Measurements from ENCODE around the gene ZDHHC14. TPM values are rescaled to one million over a fixed set of nuclear protein-coding genes. Genes with fewer than 3 reads are reported as not detected.

Gene ZDHHC14
- total and polyA plus RNA-seq, 9 donors: 4.9 to 16.4 (median 5.9) TPM

- Histone ChIP-seq H3K27ac (no peak overlapping the region), H3K9me3 (no peaks in the 10 kb centered on the region), H3K4me3 (no peak overlapping the region), H3K27me3 (no peaks in the 10 kb centered on the region), H3K36me3 (no peaks in the 10 kb centered on the region), H3K4me1 (ENCODE audit: insufficient read depth) (no peaks in the 10 kb centered on the region)
- DNase-seq: no peak
- intact Hi-C loops (cut with DNase I): no loop called here
- WGBS, 3 donors: 61 to 66% (median 62%) methylated on average over 13 of the region's 13 CpGs
- TF ChIP-seq POLR2A (IDR thresholded peaks at IDR 0.05) (no peak), EP300 (IDR thresholded peaks at IDR 0.05) (no peak)
- TF ChIP-seq, protein P1, sequence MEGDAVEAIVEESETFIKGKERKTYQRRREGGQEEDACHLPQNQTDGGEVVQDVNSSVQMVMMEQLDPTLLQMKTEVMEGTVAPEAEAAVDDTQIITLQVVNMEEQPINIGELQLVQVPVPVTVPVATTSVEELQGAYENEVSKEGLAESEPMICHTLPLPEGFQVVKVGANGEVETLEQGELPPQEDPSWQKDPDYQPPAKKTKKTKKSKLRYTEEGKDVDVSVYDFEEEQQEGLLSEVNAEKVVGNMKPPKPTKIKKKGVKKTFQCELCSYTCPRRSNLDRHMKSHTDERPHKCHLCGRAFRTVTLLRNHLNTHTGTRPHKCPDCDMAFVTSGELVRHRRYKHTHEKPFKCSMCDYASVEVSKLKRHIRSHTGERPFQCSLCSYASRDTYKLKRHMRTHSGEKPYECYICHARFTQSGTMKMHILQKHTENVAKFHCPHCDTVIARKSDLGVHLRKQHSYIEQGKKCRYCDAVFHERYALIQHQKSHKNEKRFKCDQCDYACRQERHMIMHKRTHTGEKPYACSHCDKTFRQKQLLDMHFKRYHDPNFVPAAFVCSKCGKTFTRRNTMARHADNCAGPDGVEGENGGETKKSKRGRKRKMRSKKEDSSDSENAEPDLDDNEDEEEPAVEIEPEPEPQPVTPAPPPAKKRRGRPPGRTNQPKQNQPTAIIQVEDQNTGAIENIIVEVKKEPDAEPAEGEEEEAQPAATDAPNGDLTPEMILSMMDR (IDR thresholded peaks at IDR 0.05): no peak
Measured at GRCh38 chr6:157541618-157542413, 160.8 kb downstream of the ZDHHC14 start.

GRCh38 chr6:157542414-157543160, 161.6 kb downstream of the ZDHHC14 start:
- intact Hi-C loops (cut with DNase I): no loop called here
- Histone ChIP-seq H3K4me1 (ENCODE audit: insufficient read depth) (no peaks in the 10 kb centered on the region), H3K4me3 (no peak overlapping the region), H3K27me3 (no peaks in the 10 kb centered on the region), H3K9me3 (no peaks in the 10 kb centered on the region), H3K36me3 (no peaks in the 10 kb centered on the region), H3K27ac (no peak overlapping the region)
- 86 to 89% (median 89%) methylated on average over 21 of the region's 21 CpGs for WGBS, 3 donors
- TF ChIP-seq POLR2A (IDR thresholded peaks at IDR 0.05): no peak
- TF ChIP-seq, protein P1 (IDR thresholded peaks at IDR 0.05): no peak
- no peak for TF ChIP-seq EP300 (IDR thresholded peaks at IDR 0.05)
- DNase-seq: no peak

DNA sequence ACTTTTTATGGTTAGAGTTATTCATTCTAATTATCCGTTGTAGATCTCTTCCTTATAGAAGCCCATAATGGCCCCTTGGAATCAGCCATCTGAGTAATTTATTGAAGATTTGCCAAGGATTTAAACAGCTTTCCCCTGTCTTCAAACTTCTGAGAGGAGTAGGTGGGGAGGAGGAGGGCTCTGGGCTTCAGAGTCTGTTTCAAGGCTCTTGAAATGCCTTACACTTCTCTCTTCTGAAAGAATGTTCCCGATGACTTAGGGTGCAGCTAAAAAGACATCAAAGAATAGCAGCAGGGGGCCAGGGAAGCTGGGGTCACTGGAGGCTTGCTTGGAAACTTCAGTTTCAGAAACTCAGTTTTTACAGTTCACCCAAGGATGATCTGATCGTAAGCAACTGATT, 165.3 kb downstream of the ZDHHC14 start:
- Histone ChIP-seq H3K4me1 (ENCODE audit: insufficient read depth) (no peaks in the 10 kb centered on the region), H3K27me3 (no peaks in the 10 kb centered on the region), H3K4me3 (no peak overlapping the region), H3K36me3 (no peaks in the 10 kb centered on the region), H3K27ac (no peak overlapping the region), H3K9me3 (no peaks in the 10 kb centered on the region)
- intact Hi-C loops (cut with DNase I): no loop called here
- DNase-seq: no peak
- WGBS, 3 donors: 29 to 50% (median 47%) methylated on average over 3 of the region's 3 CpGs
- TF ChIP-seq, protein P1 (IDR thresholded peaks at IDR 0.05): no peak
- TF ChIP-seq EP300 (IDR thresholded peaks at IDR 0.05): no peak
- no peak for TF ChIP-seq POLR2A (IDR thresholded peaks at IDR 0.05)

DNA sequence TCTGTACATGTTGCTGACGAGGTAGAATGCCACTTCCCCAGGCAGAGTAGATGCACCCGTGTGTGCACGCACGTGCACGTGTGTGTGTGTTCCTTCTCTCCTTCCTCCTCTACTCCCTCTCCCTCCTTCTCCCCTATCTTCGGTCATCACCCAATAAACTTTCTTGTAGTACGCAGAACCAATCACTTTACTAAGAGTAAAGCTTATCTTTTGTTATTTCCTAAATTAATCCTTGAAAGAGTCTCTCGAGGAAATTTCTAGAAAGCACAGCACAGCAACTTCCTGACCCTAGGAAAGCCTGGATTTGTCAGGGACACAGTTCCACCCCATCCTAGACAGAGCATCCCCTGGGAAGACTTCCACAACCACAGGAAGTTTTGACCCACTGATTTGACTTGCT, 166.1 kb downstream of the ZDHHC14 start:
- TF ChIP-seq, protein P1 (IDR thresholded peaks at IDR 0.05): no peak
- TF ChIP-seq POLR2A (IDR thresholded peaks at IDR 0.05) (no peak), EP300 (IDR thresholded peaks at IDR 0.05) (no peak)
- H3K27ac ChIP-seq: no peak overlapping the region
- no peaks in the 10 kb centered on the region for H3K4me1 ChIP-seq (ENCODE audit: insufficient read depth)
- H3K4me3 ChIP-seq: no peak overlapping the region
- WGBS, 3 donors: 82 to 90% (median 83%) methylated on average over 8 of the region's 8 CpGs
- no peaks in the 10 kb centered on the region for H3K27me3 ChIP-seq
- H3K9me3 ChIP-seq: no peaks in the 10 kb centered on the region
- intact Hi-C loops (cut with DNase I): no loop called here
- H3K36me3 ChIP-seq: no peaks in the 10 kb centered on the region
- DNase-seq: no peak

Measured in ovary (tissue), 9 donors.